Ishikawa (cell line): ENCODE measurements around the gene ATRX.

ENCODE experiments used
- CEBPB ChIP-seq: IDR thresholded peaks from 2 replicates; pipeline ENCODE4 v1.6.1; 2012
- CREB1 ChIP-seq: IDR thresholded peaks from 2 replicates; pipeline ENCODE4 v1.6.1; 2012; ENCODE audit warnings: low read depth
- EGR1 ChIP-seq: IDR thresholded peaks from 2 replicates; pipeline ENCODE4 v1.6.1; 2012
- EP300 ChIP-seq: IDR thresholded peaks from 2 replicates; pipeline ENCODE4 v1.6.1; 2012; ENCODE audit warnings: borderline replicate concordance
- FOXM1 ChIP-seq: IDR thresholded peaks from 2 replicates; pipeline ENCODE4 v1.6.1; 2012; ENCODE audit warnings: low read depth, borderline replicate concordance
- MAX ChIP-seq: IDR thresholded peaks from 2 replicates; pipeline ENCODE4 v1.6.1; 2012
- NFIC ChIP-seq: IDR thresholded peaks from 2 replicates; pipeline ENCODE4 v1.6.1; 2012
- RAD21 ChIP-seq: IDR thresholded peaks from 2 replicates; pipeline ENCODE4 v1.6.1; 2012; ENCODE audit warnings: low read depth
- REST ChIP-seq: IDR thresholded peaks from 2 replicates; pipeline ENCODE4 v1.6.1; 2012; ENCODE audit warnings: low read depth, mild to moderate bottlenecking
- TAF1 ChIP-seq: IDR thresholded peaks from 2 replicates; pipeline ENCODE4 v1.6.1; 2012; ENCODE audit warnings: low read depth, mild to moderate bottlenecking
- TCF12 ChIP-seq: IDR thresholded peaks from 2 replicates; pipeline ENCODE4 v1.6.1; 2012; ENCODE audit warnings: low read depth
- TEAD4 ChIP-seq: IDR thresholded peaks from 2 replicates; pipeline ENCODE4 v1.6.1; 2012
- USF1 ChIP-seq: IDR thresholded peaks from 2 replicates; pipeline ENCODE4 v1.6.1; 2012
- YY1 ChIP-seq: IDR thresholded peaks from 2 replicates; pipeline ENCODE4 v1.6.1; 2012; ENCODE audit warnings: low read depth
- ZBTB7A ChIP-seq: IDR thresholded peaks from 2 replicates; pipeline ENCODE4 v1.6.1; 2012; ENCODE audit warnings: low read depth

Gene ATRX

GRCh38 chrX:77510007-77510406 lies 276.0 kb downstream of the ATRX start:
- TF ChIP-seq REST = no peak
- TF ChIP-seq ZBTB7A = no peak
- TF ChIP-seq FOXM1 = no peak
- TF ChIP-seq CEBPB = no peak
- no peak for TF ChIP-seq TCF12
- TF ChIP-seq CREB1 = no peak
- no peak for TF ChIP-seq YY1
- TF ChIP-seq USF1 = no peak
- TF ChIP-seq MAX = no peak
- no peak for TF ChIP-seq EP300
- no peak for TF ChIP-seq TAF1
- TF ChIP-seq RAD21 = no peak
- TF ChIP-seq TEAD4 = no peak
- TF ChIP-seq EGR1 = no peak
- no peak for TF ChIP-seq NFIC

- no peak for TF ChIP-seq EGR1
- no peak for TF ChIP-seq TCF12
- TF ChIP-seq ZBTB7A = no peak
- TF ChIP-seq CEBPB = no peak
These were observed 280.8 kb downstream of the ATRX start for GRCh38 chrX:77505227-77505626.

GRCh38 chrX:77502951-77503525 lies 283.0 kb downstream of the ATRX start:
- TF ChIP-seq REST (no peak), FOXM1 (no peak), TAF1 (no peak)

GRCh38 chrX:77493677-77494553 lies 292.1 kb downstream of the ATRX start:
- TF ChIP-seq YY1 = no peak
- TF ChIP-seq CEBPB = no peak
- no peak for TF ChIP-seq TEAD4
- no peak for TF ChIP-seq USF1
- TF ChIP-seq REST = no peak
- TF ChIP-seq TAF1 = no peak
- TF ChIP-seq CREB1 = no peak
- TF ChIP-seq ZBTB7A = no peak
- TF ChIP-seq MAX = no peak
- TF ChIP-seq RAD21 = no peak
- TF ChIP-seq FOXM1 = no peak
- no peak for TF ChIP-seq EP300
